ENCODE data around the gene HOXD9.

The HOXD9 gene

DNA sequence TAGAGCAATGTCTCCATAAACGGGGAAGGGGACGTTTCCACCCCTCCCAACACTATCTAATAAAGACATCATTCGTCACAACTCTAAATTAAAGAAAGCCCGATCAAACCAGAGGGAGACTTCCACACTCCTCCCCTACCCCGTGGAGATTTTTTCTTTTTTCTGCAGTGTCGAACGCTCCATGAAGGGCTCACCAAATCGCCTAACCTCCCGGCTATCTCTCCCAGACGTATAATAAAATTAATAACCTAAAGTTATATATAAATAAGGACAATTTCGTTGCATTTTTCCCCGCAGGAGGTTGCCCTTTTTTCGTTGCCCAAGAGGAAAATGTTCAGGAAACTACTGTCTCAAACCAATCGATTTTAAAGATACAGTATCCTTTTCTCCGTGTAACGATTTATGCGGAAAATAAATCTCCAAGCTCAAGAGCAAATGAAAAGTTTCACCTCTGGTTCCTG, 41.1 kb upstream of the HOXD9 start:
- no peak overlapping the region for H3K9ac ChIP-seq (ENCODE audit: low read length)
- no peaks in the 10 kb centered on the region for H3K36me3 ChIP-seq (ENCODE audit: insufficient read depth, low read length)
- H3K27me3 ChIP-seq (ENCODE audit: control insufficient read depth in 1 of 2, insufficient read depth in 2 of 2, low read length in 2 of 2): peaks cover 94 to 95% of the 10 kb centered on the region in 2 donors
- no peaks in the 10 kb centered on the region for H3K9me3 ChIP-seq (ENCODE audit: low read length)
- H3K4me1 ChIP-seq (ENCODE audit: insufficient read depth, low read length): peaks cover 15% of the 10 kb centered on the region
- no peak overlapping the region for H3K4me3 ChIP-seq (ENCODE audit: low read depth in 1 of 2, low read length in 2 of 2)
- H3K27ac ChIP-seq (ENCODE audit: low read depth, low read length): no peak overlapping the region

- peaks cover 94 to 95% of the 10 kb centered on the region in 2 donors for H3K27me3 ChIP-seq (ENCODE audit: control insufficient read depth in 1 of 2, insufficient read depth in 2 of 2, low read length in 2 of 2)
- H3K4me1 ChIP-seq (ENCODE audit: insufficient read depth, low read length): peaks cover 15% of the 10 kb centered on the region
These were observed 40.5 kb upstream of the HOXD9 start for GRCh38 chr2:176081837-176082524.

GRCh38 chr2:176082525-176082823, 40.0 kb upstream of the HOXD9 start:
- Histone ChIP-seq H3K36me3 (ENCODE audit: insufficient read depth, low read length) (no peaks in the 10 kb centered on the region), H3K4me3 (ENCODE audit: low read depth in 1 of 2, low read length in 2 of 2) (no peak overlapping the region), H3K27ac (ENCODE audit: low read depth, low read length) (no peak overlapping the region), H3K9ac (ENCODE audit: low read length) (no peak overlapping the region), H3K4me1 (ENCODE audit: insufficient read depth, low read length) (peaks cover 15% of the 10 kb centered on the region), H3K9me3 (ENCODE audit: low read length) (no peaks in the 10 kb centered on the region), H3K27me3 (ENCODE audit: control insufficient read depth in 1 of 2, insufficient read depth in 2 of 2, low read length in 2 of 2) (peaks cover 94 to 95% of the 10 kb centered on the region in 2 donors)

More at GRCh38 chr2:176081837-176082524, 40.5 kb upstream of the HOXD9 start:
- Histone ChIP-seq H3K36me3 (ENCODE audit: insufficient read depth, low read length) (no peaks in the 10 kb centered on the region), H3K27ac (ENCODE audit: low read depth, low read length) (no peak overlapping the region), H3K9ac (ENCODE audit: low read length) (no peak overlapping the region), H3K4me3 (ENCODE audit: low read depth in 1 of 2, low read length in 2 of 2) (no peak overlapping the region), H3K9me3 (ENCODE audit: low read length) (no peaks in the 10 kb centered on the region)

GRCh38 chr2:176082824-176083751, 39.4 kb upstream of the HOXD9 start:
- Histone ChIP-seq H3K27me3 (ENCODE audit: control insufficient read depth in 1 of 2, insufficient read depth in 2 of 2, low read length in 2 of 2) (peaks cover 96 to 98% of the 10 kb centered on the region in 2 donors), H3K9me3 (ENCODE audit: low read length) (no peaks in the 10 kb centered on the region), H3K4me3 (ENCODE audit: low read depth in 1 of 2, low read length in 2 of 2) (no peak overlapping the region), H3K27ac (ENCODE audit: low read depth, low read length) (no peak overlapping the region), H3K9ac (ENCODE audit: low read length) (no peak overlapping the region), H3K4me1 (ENCODE audit: insufficient read depth, low read length) (peaks cover 19% of the 10 kb centered on the region), H3K36me3 (ENCODE audit: insufficient read depth, low read length) (no peaks in the 10 kb centered on the region)

GRCh38 chr2:176083796-176084261, 38.7 kb upstream of the HOXD9 start, which contains the start of gene EVX2:
Gene EVX2, minus strand, starts transcription at chr2:176083962. Its CDS starts 186 bp downstream, at chr2:176083776.
- Histone ChIP-seq H3K27ac (ENCODE audit: low read depth, low read length) (no peak within 1 kb of the TSS), H3K4me1 (ENCODE audit: insufficient read depth, low read length) (peaks cover 24% of the 10 kb centered on the region), H3K4me3 (ENCODE audit: low read depth in 1 of 2, low read length in 2 of 2) (no peak within 1 kb of the TSS), H3K9me3 (ENCODE audit: low read length) (no peaks in the 10 kb centered on the region), H3K9ac (ENCODE audit: low read length) (no peak within 1 kb of the TSS), H3K27me3 (ENCODE audit: control insufficient read depth in 1 of 2, insufficient read depth in 2 of 2, low read length in 2 of 2) (peaks cover 96 to 98% of the 10 kb centered on the region in 2 donors), H3K36me3 (ENCODE audit: insufficient read depth, low read length) (no peaks in the 10 kb centered on the region)

- no peak overlapping the region for H3K9ac ChIP-seq (ENCODE audit: low read length)
- no peaks in the 10 kb centered on the region for H3K9me3 ChIP-seq (ENCODE audit: low read length)
- H3K4me3 ChIP-seq (ENCODE audit: low read depth in 1 of 2, low read length in 2 of 2): no peak overlapping the region
- no peaks in the 10 kb centered on the region for H3K36me3 ChIP-seq (ENCODE audit: insufficient read depth, low read length)
- no peak overlapping the region for H3K27ac ChIP-seq (ENCODE audit: low read depth, low read length)
- peaks cover 96 to 98% of the 10 kb centered on the region in 2 donors for H3K27me3 ChIP-seq (ENCODE audit: control insufficient read depth in 1 of 2, insufficient read depth in 2 of 2, low read length in 2 of 2)
- peaks cover 24% of the 10 kb centered on the region for H3K4me1 ChIP-seq (ENCODE audit: insufficient read depth, low read length)
These were observed 37.9 kb upstream of the HOXD9 start for GRCh38 chr2:176084611-176085119.

DNA sequence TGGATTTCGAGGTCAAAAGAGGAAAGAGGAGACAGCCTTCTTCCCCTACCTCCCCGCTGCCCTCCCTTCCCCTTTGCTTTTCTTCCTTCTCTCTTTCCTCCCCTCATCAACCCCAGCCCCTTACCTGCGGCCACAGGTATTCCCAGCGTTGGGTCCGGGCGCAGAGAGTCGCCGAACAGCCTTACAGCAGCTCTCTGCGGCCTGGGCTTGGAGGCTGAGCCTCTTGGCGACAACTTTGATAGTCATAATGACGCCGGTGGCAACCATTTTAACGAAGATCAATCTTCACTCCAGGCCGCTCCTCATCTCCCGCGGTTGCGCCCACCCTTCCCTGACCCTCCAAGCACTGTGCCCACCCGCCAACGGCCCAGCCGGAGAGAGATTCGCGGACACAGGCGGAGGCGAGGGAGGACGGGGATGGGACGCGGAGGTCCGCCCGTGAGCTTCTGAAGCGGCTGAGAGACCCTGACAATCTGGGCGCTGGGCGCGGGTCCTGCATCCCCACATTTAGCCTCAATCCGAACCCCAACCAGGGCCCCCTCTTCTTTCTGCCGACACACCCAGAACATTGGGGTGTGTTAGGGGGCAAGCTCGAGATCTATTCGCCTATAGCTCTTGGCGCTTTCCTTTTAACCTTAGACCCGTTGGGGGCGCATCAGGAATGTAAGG, 37.3 kb upstream of the HOXD9 start:
- Histone ChIP-seq H3K9me3 (ENCODE audit: low read length) (no peaks in the 10 kb centered on the region), H3K27me3 (ENCODE audit: control insufficient read depth in 1 of 2, insufficient read depth in 2 of 2, low read length in 2 of 2) (peaks cover 99 to 100% of the 10 kb centered on the region in 2 donors), H3K9ac (ENCODE audit: low read length) (no peak overlapping the region), H3K36me3 (ENCODE audit: insufficient read depth, low read length) (no peaks in the 10 kb centered on the region), H3K27ac (ENCODE audit: low read depth, low read length) (no peak overlapping the region), H3K4me3 (ENCODE audit: low read depth in 1 of 2, low read length in 2 of 2) (no peak overlapping the region), H3K4me1 (ENCODE audit: insufficient read depth, low read length) (peaks cover 24% of the 10 kb centered on the region)

DNA sequence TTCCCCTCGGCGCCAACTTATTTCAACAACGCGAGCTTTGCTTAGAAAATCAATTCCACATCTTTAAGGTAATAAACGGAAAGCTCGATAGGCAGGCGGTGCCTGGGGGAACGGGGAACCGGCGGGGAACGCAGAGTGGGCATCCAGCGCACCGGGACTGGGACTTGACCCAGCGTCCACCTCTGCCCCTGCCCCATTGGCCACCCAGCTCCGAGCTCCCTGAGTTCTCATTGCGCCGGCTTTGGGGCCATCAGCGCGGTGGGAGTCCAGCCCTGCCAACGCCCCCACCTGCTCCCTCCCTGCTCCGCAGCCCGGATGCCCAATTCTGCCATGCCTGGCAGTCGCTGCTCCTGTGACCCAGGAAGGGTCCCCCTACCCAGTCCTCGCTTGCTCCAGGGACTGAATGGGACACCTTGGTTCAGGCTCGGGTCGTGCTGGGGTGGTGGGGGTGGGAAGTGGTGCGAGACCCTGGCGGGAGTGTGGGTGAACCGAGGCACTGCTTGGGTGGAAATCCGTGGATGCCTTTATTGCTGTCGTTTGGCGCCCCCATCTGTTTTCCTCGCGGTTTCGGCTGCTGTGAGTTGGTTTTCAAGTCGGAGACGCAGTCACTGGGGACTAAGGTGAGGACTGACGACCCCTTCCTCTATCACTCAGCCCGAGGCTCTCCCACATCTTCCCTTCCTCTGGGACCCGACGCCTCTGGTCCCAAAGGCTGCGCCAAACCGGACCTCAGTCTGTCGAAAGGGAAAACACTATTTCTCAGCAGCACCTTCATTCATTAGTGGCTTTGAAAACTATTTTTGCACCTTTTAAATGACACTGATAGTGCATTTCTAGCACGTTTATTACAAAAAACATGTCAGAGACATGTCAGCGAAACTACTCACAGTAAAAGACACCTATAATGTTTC, 36.4 kb upstream of the HOXD9 start:
- H3K27ac ChIP-seq (ENCODE audit: low read depth, low read length): no peak overlapping the region
- peaks cover 98 to 100% of the 10 kb centered on the region in 2 donors for H3K27me3 ChIP-seq (ENCODE audit: control insufficient read depth in 1 of 2, insufficient read depth in 2 of 2, low read length in 2 of 2)
- H3K36me3 ChIP-seq (ENCODE audit: insufficient read depth, low read length): no peaks in the 10 kb centered on the region
- H3K4me3 ChIP-seq (ENCODE audit: low read depth in 1 of 2, low read length in 2 of 2): no peak overlapping the region
- H3K9me3 ChIP-seq (ENCODE audit: low read length): no peaks in the 10 kb centered on the region
- peaks cover 24% of the 10 kb centered on the region for H3K4me1 ChIP-seq (ENCODE audit: insufficient read depth, low read length)
- H3K9ac ChIP-seq (ENCODE audit: low read length): no peak overlapping the region

DNA sequence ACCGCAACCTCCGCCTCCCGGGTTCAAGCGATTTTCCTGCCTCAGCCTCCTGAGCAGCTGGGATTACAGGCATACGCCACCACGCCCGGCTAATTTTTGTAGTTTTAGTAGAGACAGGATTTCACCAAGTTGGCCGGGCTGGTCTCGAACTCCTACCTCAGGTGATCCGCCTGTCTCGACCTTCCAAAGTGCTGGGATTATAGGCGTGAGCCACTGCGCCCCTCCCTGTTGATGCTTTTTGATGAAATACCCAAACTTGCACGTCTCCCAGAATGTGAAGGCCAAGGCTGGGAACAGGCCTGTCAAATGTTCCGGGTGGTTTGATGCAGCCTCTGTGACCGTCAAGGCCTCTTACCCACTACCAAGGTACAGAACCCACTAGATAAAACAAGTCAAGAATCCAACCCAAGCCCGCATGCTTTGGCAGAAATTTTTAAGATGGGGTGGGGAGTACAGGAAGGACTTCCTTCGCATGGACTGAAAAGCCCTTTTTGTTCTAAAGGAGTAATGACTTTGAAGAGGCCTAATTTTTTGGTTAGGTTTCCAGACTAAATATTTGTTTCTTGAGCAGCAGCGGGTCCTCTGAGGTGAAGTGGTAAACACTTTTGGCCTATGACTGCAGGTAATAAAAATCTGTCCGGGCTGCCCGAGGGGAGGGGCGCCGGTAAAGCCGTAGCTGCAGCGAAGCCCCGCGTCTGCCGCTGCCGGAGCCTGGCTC, 35.0 kb upstream of the HOXD9 start:
- Histone ChIP-seq H3K9ac (ENCODE audit: low read length) (no peak overlapping the region), H3K27ac (ENCODE audit: low read depth, low read length) (no peak overlapping the region), H3K4me1 (ENCODE audit: insufficient read depth, low read length) (peaks cover 24% of the 10 kb centered on the region), H3K4me3 (ENCODE audit: low read depth in 1 of 2, low read length in 2 of 2) (peak overlapping the region in 1 of 2 donors; percentile 42), H3K27me3 (ENCODE audit: control insufficient read depth in 1 of 2, insufficient read depth in 2 of 2, low read length in 2 of 2) (peaks cover 91 to 100% of the 10 kb centered on the region in 2 donors), H3K9me3 (ENCODE audit: low read length) (no peaks in the 10 kb centered on the region), H3K36me3 (ENCODE audit: insufficient read depth, low read length) (no peaks in the 10 kb centered on the region)

All from muscle layer of colon (tissue), 2 donors.